Brain microvascular endothelial cell (primary cell): ENCODE data around the gene ELL2.

Experiments
- DNase-seq: peaks from one replicate; pipeline ENCODE4 v3.0.0-alpha.2; 2020
- H3K27ac ChIP-seq: fragments of 250-450 bp; sonication (Bioruptor Pico); 2 replicates; pipeline ENCODE4 v1.5.1; 2020; ENCODE audit warnings: mild to moderate bottlenecking, moderate library complexity
- H3K27me3 ChIP-seq: fragments of 250-450 bp; sonication (Bioruptor Pico); replicated peaks from 2 replicates; pipeline ENCODE4 v1.5.1; 2020; ENCODE audit warnings: mild to moderate bottlenecking
- H3K36me3 ChIP-seq: fragments of 250-450 bp; sonication (Bioruptor Pico); replicated peaks from 2 replicates; pipeline ENCODE4 v1.5.1; 2020; ENCODE audit warnings: mild to moderate bottlenecking
- H3K4me3 ChIP-seq: 2 replicates; pipeline ENCODE4 v1.5.1; 2011; ENCODE audit warnings: low read depth, mild to moderate bottlenecking, control low read depth, low read length, moderate library complexity
- CTCF ChIP-seq: IDR thresholded peaks from 2 replicates; pipeline ENCODE4 v1.5.1; 2011; ENCODE audit warnings: low read depth, mild to moderate bottlenecking, moderate library complexity, low read length, control low read depth, inconsistent platforms; ENCODE audit errors: missing control alignments
- in situ Hi-C: cut with HindIII; loops from 2 replicates; pipeline ENCODE4 v1.10.0; 2017; ENCODE audit warnings: low sequenced_read_pairs, low pct_ligation_motif_present

The ELL2 gene

GRCh38 chr5:95969055-95969454, 7.4 kb upstream of the ELL2 start:
- H3K27me3 ChIP-seq, result no peaks in the 10 kb centered on the region
- H3K36me3 ChIP-seq, result no peaks in the 10 kb centered on the region
- H3K4me3 ChIP-seq, result no peak overlapping the region
- in situ Hi-C loops, result no loop called here
- no peak overlapping the region for H3K27ac ChIP-seq
- no peak for TF ChIP-seq CTCF
- no peak for DNase-seq

- no peak overlapping the region for H3K4me3 ChIP-seq
- no peaks in the 10 kb centered on the region for H3K36me3 ChIP-seq
- no peaks in the 10 kb centered on the region for H3K27me3 ChIP-seq
- in situ Hi-C loops, result no loop called here
- TF ChIP-seq CTCF, result no peak
- DNase-seq, result no peak
- no peak overlapping the region for H3K27ac ChIP-seq
Measured at GRCh38 chr5:95967236-95967635, 5.6 kb upstream of the ELL2 start.

GRCh38 chr5:95966005-95966404, 4.4 kb upstream of the ELL2 start:
- in situ Hi-C loops, result no loop called here

GRCh38 chr5:95963650-95964410, 2.2 kb upstream of the ELL2 start:
- no peak overlapping the region for H3K4me3 ChIP-seq
- no peaks in the 10 kb centered on the region for H3K36me3 ChIP-seq
- peak overlapping the region; percentile 22 for H3K27ac ChIP-seq
- peak; percentile 40 for DNase-seq
- no peak for TF ChIP-seq CTCF
- H3K27me3 ChIP-seq, result no peaks in the 10 kb centered on the region
- in situ Hi-C loops, result no loop called here

More at GRCh38 chr5:95966005-95966404, 4.4 kb upstream of the ELL2 start:
- Histone ChIP-seq H3K27me3 (no peaks in the 10 kb centered on the region), H3K4me3 (no peak overlapping the region), H3K27ac (no peak overlapping the region), H3K36me3 (no peaks in the 10 kb centered on the region)
- DNase-seq, result no peak
- TF ChIP-seq CTCF, result no peak

GRCh38 chr5:95962785-95963184, 1.1 kb upstream of the ELL2 start:
- in situ Hi-C loops, result no loop called here
- TF ChIP-seq CTCF, result no peak
- Histone ChIP-seq H3K4me3 (no peak overlapping the region), H3K27me3 (no peaks in the 10 kb centered on the region), H3K36me3 (no peaks in the 10 kb centered on the region), H3K27ac (peak overlapping the region; percentile 96)
- peak; percentile 29 for DNase-seq

GRCh38 chr5:95962475-95962773, 773 bp upstream of the ELL2 start:
- in situ Hi-C loops, result no loop called here
- DNase-seq, result no peak
- Histone ChIP-seq H3K27me3 (no peaks in the 10 kb centered on the region), H3K4me3 (peak overlapping the region; percentile 81), H3K27ac (peak overlapping the region; percentile 96), H3K36me3 (no peaks in the 10 kb centered on the region)
- no peak for TF ChIP-seq CTCF
